HepG2 (cell line): ENCODE data around the gene UBR4. TPM values are rescaled to one million over a fixed set of nuclear protein-coding genes. Genes with fewer than 3 reads are reported as not detected.

ENCODE experiments used
- ATAC-seq: fragments of 200-7000 bp; cut with Tn5 transposase; 3 replicates; pipeline ENCODE4 v1.9.1; 2020; ENCODE audit warnings: mild to moderate bottlenecking, moderate library complexity
- BruUV-seq: library from RNA; stranded (reverse); fragments of 400-500 nt; replicated peaks from 2 replicates; lab custom pipeline; 2021; lab: Mats Ljungman, UMichigan
- CTCF ChIA-PET: fragments of 300-600 bp; formaldehyde crosslinking; extraction: SDS; loops from one replicate; lab custom pipeline; 2021; ENCODE audit warnings: low total read pairs, inconsistent platforms, low intra/inter-chr PET ratio; lab: Yijun Ruan, JAX
- POLR2A ChIA-PET: fragments of 350-600 bp; sonication (Branson Sonifier 250); formaldehyde crosslinking; loops from one replicate; lab custom pipeline; 2020; ENCODE audit warnings: antibody characterized with exemption, inconsistent platforms; lab: Yijun Ruan, JAX
- DNase-seq: peaks from one replicate; pipeline ENCODE4 v3.0.0-alpha.2; 2015; ENCODE audit warnings: low spot score
- FAIRE-seq: peaks from 3 replicates; lab custom pipeline; 2011; peaks lifted over from hg19 to GRCh38; lab: Jason Lieb, UNC
- H2AFZ ChIP-seq: one replicate; pipeline ENCODE4 v1.6.1; 2011; ENCODE audit warnings: low read length, inconsistent platforms
- H3K27ac ChIP-seq: fragments of 300-600 bp; 3 replicates; pipeline ENCODE4 v1.8.0; 2011; ENCODE audit warnings: mixed run types, mild to moderate bottlenecking, mixed read lengths, low read length, inconsistent platforms; ENCODE audit not compliant: insufficient read depth; ENCODE audit errors: extremely low read length
- H3K27me3 ChIP-seq, 2 experiments: fragments of 200-600 bp in 1 of 2; 2 replicates in 1 of 2; 3 replicates in 1 of 2; pipeline versions ENCODE4 v1.6.0 to v1.8.0; 2011; ENCODE audit warnings: low read length in 2 of 2, mild to moderate bottlenecking in 2 of 2, moderate library complexity in 2 of 2, inconsistent platforms in 1 of 2; ENCODE audit not compliant: insufficient read depth in 2 of 2, control insufficient read depth in 1 of 2
- H3K36me3 ChIP-seq, 2 experiments: fragments of 200-600 bp in 1 of 2; replicated peaks in 1 of 2; 2 replicates in 1 of 2; 3 replicates in 1 of 2; pipeline versions ENCODE4 v1.5.1 to v1.8.0; 2011; ENCODE audit warnings: low read length in 2 of 2, inconsistent platforms in 1 of 2; ENCODE audit not compliant: insufficient read depth in 2 of 2, control insufficient read depth in 1 of 2
- H3K4me1 ChIP-seq: 2 replicates; pipeline ENCODE4 v1.5.1; 2012; ENCODE audit warnings: low read length, inconsistent platforms; ENCODE audit not compliant: insufficient read depth
- H3K4me2 ChIP-seq: 2 replicates; pipeline ENCODE4 v1.6.0; 2011; ENCODE audit warnings: low read depth, low read length, inconsistent platforms
- H3K4me3 ChIP-seq, 3 experiments: fragments of 200-600 bp in 1 of 3; sonication (generic), shearing (Covaris generic) in 1 of 3; replicated peaks in 1 of 3; 2 replicates each; pipeline ENCODE4 v1.5.1; 2011 to 2016; ENCODE audit warnings: low read length in 3 of 3, inconsistent platforms in 2 of 3, low read depth in 2 of 3, mild to moderate bottlenecking in 2 of 3, control low read depth in 1 of 3, mixed read lengths in 1 of 3; ENCODE audit not compliant: insufficient read depth in 1 of 3
- H3K79me2 ChIP-seq: one replicate; pipeline ENCODE4 v1.6.1; 2011; ENCODE audit warnings: low read length, inconsistent platforms; ENCODE audit not compliant: insufficient read depth
- H3K9ac ChIP-seq: 2 replicates; pipeline ENCODE4 v1.6.0; 2011; ENCODE audit warnings: mild to moderate bottlenecking, low read depth, low read length, inconsistent platforms; ENCODE audit not compliant: insufficient read depth
- H3K9me3 ChIP-seq: 2 replicates; pipeline ENCODE4 v1.5.1; 2012; ENCODE audit warnings: mild to moderate bottlenecking, low read length
- H4K20me1 ChIP-seq: 2 replicates; pipeline ENCODE4 v1.6.0; 2011; ENCODE audit warnings: inconsistent platforms, mild to moderate bottlenecking, low read length, moderate library complexity; ENCODE audit not compliant: insufficient read depth
- BHLHE40 ChIP-seq: IDR thresholded peaks from 2 replicates; pipeline ENCODE4 v1.6.1; 2011; ENCODE audit warnings: low read length, improper control_type of control experiment
- BRCA1 ChIP-seq: sonication (generic); formaldehyde crosslinking; IDR thresholded peaks from 2 replicates; pipeline ENCODE4 v1.4.0; 2020; ENCODE audit warnings: missing genetic modification reagents
- FOXP4 ChIP-seq: sonication (generic); formaldehyde crosslinking; IDR thresholded peaks from 2 replicates; pipeline ENCODE4 v1.4.0; 2020; ENCODE audit warnings: missing genetic modification reagents
- HMG20A ChIP-seq: IDR thresholded peaks from 2 replicates; pipeline ENCODE4 v1.6.1; 2016; ENCODE audit warnings: borderline replicate concordance
- HNF4G ChIP-seq, 2 experiments: sonication (generic) in 1 of 2; formaldehyde crosslinking in 1 of 2; IDR thresholded peaks; 2 replicates each; pipeline versions ENCODE4 v1.4.0 to v1.6.1; 2011 to 2020; ENCODE audit warnings: borderline replicate concordance in 2 of 2, low read depth in 2 of 2, mild to moderate bottlenecking in 2 of 2, low read length in 1 of 2, missing genetic modification reagents in 1 of 2, moderate library complexity in 1 of 2
- HOXD1 ChIP-seq: sonication (generic); formaldehyde crosslinking; IDR thresholded peaks from 2 replicates; pipeline ENCODE4 v1.5.0; 2020; ENCODE audit warnings: missing genetic modification reagents
- JUN ChIP-seq: sonication (generic); formaldehyde crosslinking; IDR thresholded peaks from 2 replicates; pipeline ENCODE4 v1.4.0; 2020; ENCODE audit warnings: mild to moderate bottlenecking, missing genetic modification reagents
- MEIS1 ChIP-seq: sonication (generic); formaldehyde crosslinking; IDR thresholded peaks from 2 replicates; pipeline ENCODE4 v1.9.0; 2021; ENCODE audit warnings: mild to moderate bottlenecking, missing genetic modification reagents, moderate library complexity, borderline replicate concordance
- NCOR1 ChIP-seq: fragments of 200-600 bp; sonication (generic); IDR thresholded peaks from 2 replicates; pipeline ENCODE4 v1.7.0; 2017; ENCODE audit warnings: antibody characterized with exemption, low read length, borderline replicate concordance
- PCBP1 ChIP-seq: fragments of 200-400 bp; formaldehyde crosslinking; IDR thresholded peaks from 2 replicates; pipeline ENCODE4 v1.6.1; 2017; ENCODE audit warnings: mild to moderate bottlenecking, low read depth, low read length, borderline replicate concordance
- SSRP1 ChIP-seq: IDR thresholded peaks from 2 replicates; pipeline ENCODE4 v1.6.1; 2016; ENCODE audit warnings: control low read depth
- TBX2 ChIP-seq: sonication (generic); formaldehyde crosslinking; IDR thresholded peaks from 2 replicates; pipeline ENCODE4 v1.5.0; 2020; ENCODE audit warnings: missing genetic modification reagents, mild to moderate bottlenecking, borderline replicate concordance
- THYN1 ChIP-seq: sonication (generic); formaldehyde crosslinking; IDR thresholded peaks from 2 replicates; pipeline ENCODE4 v1.8.1; 2023; ENCODE audit warnings: low read depth, mild to moderate bottlenecking, moderate library complexity, missing genetic modification reagents, borderline replicate concordance
- ZFP91 ChIP-seq: sonication (generic); formaldehyde crosslinking; IDR thresholded peaks from 2 replicates; pipeline ENCODE4 v1.9.0; 2022; ENCODE audit warnings: missing genetic modification reagents, mild to moderate bottlenecking, borderline replicate concordance
- ZNF703 ChIP-seq: sonication (generic); formaldehyde crosslinking; IDR thresholded peaks from 2 replicates; pipeline ENCODE4 v1.5.1; 2020; ENCODE audit warnings: missing genetic modification reagents, mild to moderate bottlenecking, moderate library complexity, borderline replicate concordance
- WGBS: methylation state at CpG from one replicate; pipeline ENCODE4 v1.1.6; 2017; ENCODE audit warnings: low lambda C conversion rate; 5-methylcytosine and 5-hydroxymethylcytosine counted together
- in situ Hi-C: cut with HindIII; loops from 2 replicates; pipeline ENCODE4 v1.10.0; 2017; ENCODE audit warnings: low pct_unique_long_range_greater_than_20kb; ENCODE audit not compliant: extremely low pct_ligation_motif_present
- intact Hi-C: fragments of 100-400 bp; cut with micrococcal nuclease; formaldehyde crosslinking; loops from one replicate; pipeline ENCODE4 v1.10.0; 2022; ENCODE audit not compliant: unreplicated experiment
- polyA plus RNA-seq, 8 experiments: library from polyadenylated mRNA; depleted of rRNA in 3 of 8; stranded (reverse) in 7 of 8; unstranded in 1 of 8; fragments of >200 nt; fragmentation: Illumina TruSeq in 4 of 8; extraction: Trizol in 4 of 8; gene quantifications; 2 replicates each; pipeline versions ENCODE4 v1.2.1 to v1.2.3, GENCODE V29; 2011 to 2016; ENCODE audit warnings: low read depth in 4 of 8, missing spikeins in 1 of 8, mixed read lengths in 1 of 8; ENCODE audit not compliant: insufficient read depth in 1 of 8
- total RNA-seq, 5 experiments: library from RNA; depleted of rRNA; stranded (reverse); fragments of >200 nt; fragmentation: Illumina TruSeq; extraction: Trizol; gene quantifications; 2 replicates each; pipeline ENCODE4 v1.2.3, GENCODE V29; 2016; ENCODE audit warnings: low read depth in 1 of 5
- TF ChIP-seq, protein P1 (sequence below): sonication (generic); formaldehyde crosslinking; IDR thresholded peaks from 2 replicates; pipeline ENCODE4 v1.8.0; 2022; ENCODE audit warnings: low read depth, missing genetic modification reagents

The UBR4 gene
- total and polyA plus RNA-seq, 2 of the 13 experiments (the other 11 are each of a cell fraction or from before 2014, with no cell fraction given) = 59.1 to 106 TPM

DNA sequence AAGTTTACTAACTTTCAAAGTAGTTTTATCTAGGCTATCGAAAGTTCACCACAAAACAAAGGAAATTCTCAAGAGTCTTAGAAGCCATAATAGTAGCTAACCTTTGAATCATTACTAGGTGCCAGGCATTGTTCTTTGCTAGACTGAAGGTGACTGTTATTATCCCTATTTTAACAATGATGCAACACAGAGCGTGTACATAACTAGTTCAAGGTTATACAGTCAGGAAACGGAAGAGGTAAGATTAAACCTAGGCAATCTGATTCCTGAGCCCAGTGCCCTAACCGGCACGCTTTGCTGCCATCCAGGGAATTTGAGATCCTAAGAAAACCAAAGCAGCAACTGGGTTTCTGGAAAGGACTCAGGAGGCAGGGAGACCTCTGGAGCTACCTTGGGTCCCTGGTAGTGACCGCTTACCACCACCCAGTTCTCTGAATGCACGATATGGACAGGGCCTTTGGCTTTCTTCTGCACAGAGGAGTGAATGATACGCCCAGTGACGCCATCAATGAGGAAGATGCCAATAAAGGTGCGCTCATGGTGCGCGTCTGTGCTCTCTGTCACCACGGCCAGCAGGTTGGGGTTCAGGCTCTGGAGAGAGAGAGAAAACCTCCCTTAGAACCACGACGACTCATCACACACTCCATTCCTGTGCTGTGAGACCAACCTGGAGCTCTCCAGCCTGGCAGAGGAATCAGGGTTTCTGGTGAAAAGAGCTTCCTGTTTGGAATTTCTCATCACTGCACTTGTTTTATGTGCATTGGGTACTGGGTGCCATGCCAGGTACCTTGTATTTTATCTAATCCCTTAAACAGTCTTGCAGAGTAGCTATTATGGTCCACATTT lies 13.1 kb upstream of the UBR4 start:
- H3K27ac ChIP-seq = peak overlapping the region; percentile 61
- FAIRE-seq (peak; percentile 32), ATAC-seq (peak; percentile 83), DNase-seq (peak; percentile 70)
- H3K79me2 ChIP-seq = no peaks in the 10 kb centered on the region
- intact Hi-C loops = no loop called here
- 78% methylated on average over 14 of the region's 15 CpGs for WGBS
- ChIA-PET CTCF (no interaction called here), POLR2A (interaction anchor here (1.0 to 2.3 kb wide), 5 partner anchors 9 to 89 kb away, joined by 3 to 11 read pairs (median 4); partner anchors contain the start of genes EMC1, MRTO4 and UBR4)
- in situ Hi-C loops = no loop called here
- no peaks in the 10 kb centered on the region for H3K27me3 ChIP-seq
- H3K4me2 ChIP-seq = 0 out of 2 replicates have a peak overlapping the region, but pooled peaks have one; percentile 1
- no peaks in the 10 kb centered on the region for H3K9me3 ChIP-seq
- no peak overlapping the region; the same call in 1 of the 2 replicates for H3K9ac ChIP-seq
- no peaks in the 10 kb centered on the region for H4K20me1 ChIP-seq
- peaks cover 37 to 87% of the 10 kb centered on the region in 2 experiments for H3K36me3 ChIP-seq
- peaks cover 27% of the 10 kb centered on the region for H3K4me1 ChIP-seq
- no peak overlapping the region for H3K4me3 ChIP-seq
- no peak overlapping the region for H2AFZ ChIP-seq
- no TSS peak for BruUV-seq
- TF ChIP-seq, protein P1, sequence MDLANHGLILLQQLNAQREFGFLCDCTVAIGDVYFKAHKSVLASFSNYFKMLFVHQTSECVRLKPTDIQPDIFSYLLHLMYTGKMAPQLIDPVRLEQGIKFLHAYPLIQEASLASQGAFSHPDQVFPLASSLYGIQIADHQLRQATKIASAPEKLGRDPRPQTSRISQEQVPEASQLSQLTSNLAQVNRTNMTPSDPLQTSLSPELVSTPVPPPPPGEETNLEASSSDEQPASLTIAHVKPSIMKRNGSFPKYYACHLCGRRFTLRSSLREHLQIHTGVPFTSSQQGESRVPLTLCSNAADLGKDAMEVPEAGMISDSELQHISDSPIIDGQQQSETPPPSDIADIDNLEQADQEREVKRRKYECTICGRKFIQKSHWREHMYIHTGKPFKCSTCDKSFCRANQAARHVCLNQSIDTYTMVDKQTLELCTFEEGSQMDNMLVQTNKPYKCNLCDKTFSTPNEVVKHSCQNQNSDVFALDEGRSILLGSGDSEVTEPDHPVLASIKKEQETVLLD (CRISPR knock-in tag) = no peak
- TF ChIP-seq MEIS1 (CRISPR knock-in tag) (no peak), ZFP91 (no peak), SSRP1 (CRISPR knock-in tag) (0 out of 2 replicates have a peak, but pooled peaks have one; percentile 48), JUN (CRISPR knock-in tag) (no peak), PCBP1 (no peak), HNF4G (IDR thresholded peaks at IDR 0.05; ENCODE audit: borderline replicate concordance, low read depth, low read length) (peak; percentile 40; the same call in 1 of the 2 replicates), HNF4G (CRISPR knock-in tag; IDR thresholded peaks at IDR 0.05; ENCODE audit: borderline replicate concordance, low read depth) (no peak), FOXP4 (CRISPR knock-in tag) (peak; percentile 59), THYN1 (no peak), TBX2 (peak; percentile 89), BHLHE40 (peak; percentile 34; the same call in 1 of the 2 replicates), ZNF703 (CRISPR knock-in tag) (no peak), NCOR1 (peak; percentile 45; the same call in 1 of the 2 replicates), HMG20A (CRISPR knock-in tag) (peak; percentile 79; the same call in 1 of the 2 replicates), BRCA1 (CRISPR knock-in tag) (0 out of 2 replicates have a peak, but pooled peaks have one; percentile 66), HOXD1 (CRISPR knock-in tag) (no peak)
